Stimulated activated CD4-positive, alpha-beta T cell treated with anti-CD3 and anti-CD28 coated beads, Interleukin-2, amount 100 ng/mL, for 24 hours (primary cell): ENCODE measurements around the gene ZNF844.
"Not testable (repeated sequence)": the region's sequence is repeated elsewhere in the genome, so short reads cannot be mapped to it uniquely, and the experiment has no call there.

ENCODE experiments used
- DNase-seq, 2 donors: peaks; one replicate each; pipeline ENCODE4 v3.0.0-alpha.2; 2020

Gene ZNF844

DNA sequence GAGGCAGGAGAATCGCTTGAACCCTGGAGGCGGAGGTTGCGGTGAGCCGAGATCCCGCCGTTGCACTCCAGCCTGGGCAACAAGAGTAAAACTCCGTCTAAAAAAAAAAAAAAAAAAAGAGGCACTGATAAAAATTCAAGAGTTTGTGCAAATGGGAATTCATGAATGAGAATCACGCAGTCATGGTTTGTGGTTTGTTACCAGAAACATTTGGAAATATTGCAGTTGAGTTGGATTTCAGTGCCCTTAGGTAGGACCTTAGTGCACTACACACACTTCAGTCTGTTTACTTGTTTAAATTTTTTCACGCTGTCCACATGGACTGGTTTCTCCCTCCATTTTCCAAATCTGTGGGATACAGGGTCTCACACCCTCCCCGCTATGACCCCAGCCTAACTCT lies 28.4 kb downstream of the ZNF844 start:
- DNase-seq: no peak

DNA sequence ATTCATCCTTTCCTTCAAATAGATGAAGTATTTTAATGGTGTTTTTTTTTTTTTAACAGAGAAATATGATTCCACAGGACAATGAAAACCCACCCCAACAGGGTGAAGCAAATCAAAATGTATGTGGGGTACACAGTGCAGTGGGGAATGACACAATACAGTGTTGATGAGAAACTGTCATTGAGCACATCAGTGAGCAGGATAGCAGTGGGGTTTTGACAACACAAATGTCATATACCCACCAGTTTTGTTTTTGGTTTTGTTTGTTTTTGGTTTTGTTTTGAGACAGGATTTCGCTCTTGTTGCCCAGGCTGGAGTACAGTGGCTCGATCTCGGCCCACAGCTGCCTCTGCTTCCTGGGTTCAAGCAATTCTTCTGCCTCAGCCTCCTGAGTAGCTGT lies 29.2 kb downstream of the ZNF844 start:
- DNase-seq: no peak

- no peak for DNase-seq
These were observed 30.7 kb downstream of the ZNF844 start for GRCh38 chr19:12095111-12095790.

DNA sequence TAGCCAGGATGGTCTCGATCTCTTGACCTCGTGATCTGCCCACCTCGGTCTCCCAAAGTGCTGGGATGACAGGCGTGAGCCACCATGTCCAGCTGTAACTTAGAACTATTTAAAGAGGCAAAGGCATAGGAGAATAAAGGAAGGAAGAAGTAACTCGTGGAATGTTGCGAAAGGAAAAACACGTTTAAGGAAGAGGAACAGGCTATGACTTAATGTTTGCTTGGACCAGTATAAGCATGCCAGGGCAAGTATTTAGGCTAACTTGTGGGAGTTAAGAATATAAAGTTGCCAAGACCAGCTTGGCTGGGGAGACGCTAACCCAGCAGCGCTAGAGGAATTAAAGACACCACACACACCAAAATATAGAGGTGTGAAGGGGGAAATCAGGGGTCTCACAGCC lies 33.5 kb downstream of the ZNF844 start:
- no peak for DNase-seq

- not testable (repeated sequence) for DNase-seq
These were observed 39.4 kb downstream of the ZNF844 start for GRCh38 chr19:12103909-12104308.

- no peak for DNase-seq
These were observed 46.6 kb downstream of the ZNF844 start for GRCh38 chr19:12111176-12111575.

- no peak for DNase-seq
These were observed 47.6 kb downstream of the ZNF844 start for GRCh38 chr19:12111943-12112637.

DNA sequence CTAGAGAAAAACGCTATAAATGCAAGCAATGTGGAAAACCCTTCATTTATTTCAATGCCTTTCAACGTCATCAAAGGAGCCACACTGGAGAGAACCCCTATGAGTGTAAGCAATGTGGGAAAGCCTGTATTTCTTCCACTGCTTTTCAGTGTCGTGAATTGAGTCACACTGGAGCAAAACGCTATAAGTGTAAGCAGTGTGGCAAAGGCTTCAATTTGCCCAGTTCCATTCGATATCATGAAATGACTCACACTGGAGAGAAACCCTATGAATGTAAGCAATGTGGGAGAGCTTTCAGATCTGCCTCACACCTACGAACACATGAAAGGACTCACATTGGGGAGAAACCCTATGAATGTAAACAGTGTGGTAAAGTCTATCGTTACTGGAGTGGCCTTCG lies 48.2 kb downstream of the ZNF844 start:
- DNase-seq: peak in 1 of 2 donors; percentile 21

DNA sequence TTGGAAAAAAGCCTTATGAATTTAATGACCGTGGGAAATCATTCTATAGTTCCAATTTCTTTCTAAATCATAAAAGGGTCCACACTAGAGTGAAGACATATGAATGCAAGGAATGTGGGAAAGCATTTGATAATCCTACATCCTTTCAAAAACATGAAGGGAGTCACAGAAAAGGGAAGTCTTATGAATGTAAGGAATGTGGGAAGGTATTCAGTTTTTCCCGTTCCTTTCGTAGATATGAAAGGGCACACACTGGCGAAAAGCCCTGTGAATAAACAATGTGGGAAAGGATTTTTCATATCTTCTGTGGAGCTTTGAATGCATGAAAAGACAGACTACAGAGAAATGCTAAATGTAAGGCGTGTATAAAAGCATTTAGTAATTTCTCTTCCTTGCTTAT lies 48.6 kb downstream of the ZNF844 start:
- DNase-seq: no peak

DNA sequence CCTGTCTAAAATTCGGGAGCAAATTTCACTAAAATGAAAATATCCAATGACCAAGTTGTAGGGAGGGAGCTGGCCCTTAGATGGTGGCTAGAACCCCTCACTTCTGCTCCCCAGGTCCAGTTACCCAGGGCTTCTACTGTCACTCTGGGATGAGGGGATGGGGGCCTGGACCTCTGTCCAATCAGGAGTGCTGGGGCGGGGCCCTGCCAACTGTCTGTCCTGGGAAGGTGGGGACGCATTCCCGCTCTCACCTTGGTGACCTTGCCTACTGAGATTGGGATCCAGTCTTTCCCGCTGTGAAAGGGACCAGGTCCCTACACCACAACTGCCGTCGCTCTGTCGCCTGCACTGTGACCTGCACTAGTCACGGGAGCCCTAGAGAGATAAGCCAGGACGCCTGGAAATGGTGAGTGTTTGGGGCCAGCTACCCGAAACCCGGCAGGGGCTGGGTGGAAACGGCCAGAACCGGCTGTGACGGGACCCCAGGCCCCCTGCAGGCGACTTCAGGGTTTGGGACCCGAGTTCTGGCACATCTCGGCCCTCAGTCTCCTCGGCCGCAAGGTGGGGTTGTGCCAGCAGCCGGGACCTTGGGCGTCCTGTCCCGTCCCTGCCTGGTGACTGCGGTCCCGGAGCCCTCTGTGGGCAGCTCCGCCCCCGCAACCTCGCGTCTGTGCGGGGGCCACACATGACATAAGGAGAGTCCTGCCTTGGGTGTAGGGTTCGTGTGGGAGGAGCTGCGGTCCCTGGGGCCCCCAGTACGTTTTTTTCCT lies 52.9 kb downstream of the ZNF844 start:
- DNase-seq: no peak

GRCh38 chr19:12126707-12127106 lies 62.2 kb downstream of the ZNF844 start:
- peak in 1 of 2 donors; percentile 10 for DNase-seq
